ENCODE results near the gene SSX2IP. TPM values are rescaled to one million over a fixed set of nuclear protein-coding genes. Genes with fewer than 3 reads are reported as not detected.

The SSX2IP gene
- total and polyA plus RNA-seq, 8 donors, result 2.6 to 24.5 (median 10.2) TPM

- Histone ChIP-seq H3K4me3 (no peak overlapping the region), H3K36me3 (no peaks in the 10 kb centered on the region), H3K9me3 (peaks cover 0 to under 1% (median 0%) of the 10 kb centered on the region in 4 donors), H3K4me1 (peaks cover 6 to 20% (median 15%) of the 10 kb centered on the region in 4 donors), H3K27me3 (no peaks in the 10 kb centered on the region), H3K27ac (peak overlapping the region in 4 of 5 donors; percentile 29 to 67 (median 40))
- TF ChIP-seq EP300 (IDR thresholded peaks at IDR 0.05), result no peak
- TF ChIP-seq POLR2AphosphoS5 (IDR thresholded peaks at IDR 0.05), result peak in 1 of 3 donors; percentile 76
- peak in 1 of 2 donors; percentile 80 for DNase-seq
- WGBS, 5 donors, result 34 to 41% (median 39%) methylated on average over 9 of the region's 9 CpGs
- intact Hi-C loops (cut with DNase I; ENCODE audit: low total_unique reads), result no loop called here
Measured at GRCh38 chr1:84619383-84620102, 70.7 kb downstream of the SSX2IP start.

DNA sequence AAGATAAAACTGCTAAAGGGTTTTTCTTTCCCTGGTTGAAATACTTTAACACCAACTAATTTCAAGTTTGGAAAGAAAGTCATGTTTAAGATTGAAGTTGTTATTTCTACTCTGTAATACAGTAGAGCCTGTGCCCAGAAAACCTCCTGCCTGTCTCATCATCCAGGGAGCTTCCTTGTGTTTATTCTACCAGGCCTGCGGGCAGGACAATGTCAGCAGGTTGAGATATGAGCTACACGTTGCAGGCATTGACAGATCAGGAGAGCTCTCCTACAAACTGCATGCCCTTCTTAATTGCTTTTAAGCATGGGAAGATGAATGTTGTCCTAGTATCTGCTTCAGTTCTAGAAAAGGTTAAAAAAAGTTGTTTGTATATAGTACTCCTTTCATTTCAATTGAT, 72.9 kb downstream of the SSX2IP start:
- Histone ChIP-seq H3K9me3 (peaks cover 0 to 17% (median 5%) of the 10 kb centered on the region in 4 donors), H3K36me3 (no peaks in the 10 kb centered on the region), H3K27me3 (no peaks in the 10 kb centered on the region), H3K27ac (no peak overlapping the region), H3K4me3 (no peak overlapping the region), H3K4me1 (peaks cover 10 to 25% (median 16%) of the 10 kb centered on the region in 4 donors)
- WGBS, 5 donors, result 35 to 43% (median 38%) methylated on average over 2 of the region's 2 CpGs
- DNase-seq, result no peak
- TF ChIP-seq, protein P1, sequence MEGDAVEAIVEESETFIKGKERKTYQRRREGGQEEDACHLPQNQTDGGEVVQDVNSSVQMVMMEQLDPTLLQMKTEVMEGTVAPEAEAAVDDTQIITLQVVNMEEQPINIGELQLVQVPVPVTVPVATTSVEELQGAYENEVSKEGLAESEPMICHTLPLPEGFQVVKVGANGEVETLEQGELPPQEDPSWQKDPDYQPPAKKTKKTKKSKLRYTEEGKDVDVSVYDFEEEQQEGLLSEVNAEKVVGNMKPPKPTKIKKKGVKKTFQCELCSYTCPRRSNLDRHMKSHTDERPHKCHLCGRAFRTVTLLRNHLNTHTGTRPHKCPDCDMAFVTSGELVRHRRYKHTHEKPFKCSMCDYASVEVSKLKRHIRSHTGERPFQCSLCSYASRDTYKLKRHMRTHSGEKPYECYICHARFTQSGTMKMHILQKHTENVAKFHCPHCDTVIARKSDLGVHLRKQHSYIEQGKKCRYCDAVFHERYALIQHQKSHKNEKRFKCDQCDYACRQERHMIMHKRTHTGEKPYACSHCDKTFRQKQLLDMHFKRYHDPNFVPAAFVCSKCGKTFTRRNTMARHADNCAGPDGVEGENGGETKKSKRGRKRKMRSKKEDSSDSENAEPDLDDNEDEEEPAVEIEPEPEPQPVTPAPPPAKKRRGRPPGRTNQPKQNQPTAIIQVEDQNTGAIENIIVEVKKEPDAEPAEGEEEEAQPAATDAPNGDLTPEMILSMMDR (IDR thresholded peaks at IDR 0.05), result no peak
- no peak for TF ChIP-seq POLR2AphosphoS5 (IDR thresholded peaks at IDR 0.05)
- TF ChIP-seq EP300 (IDR thresholded peaks at IDR 0.05), result no peak
- TF ChIP-seq POLR2A (IDR thresholded peaks at IDR 0.05), result no peak
- intact Hi-C loops (cut with DNase I; ENCODE audit: low total_unique reads), result no loop called here

DNA sequence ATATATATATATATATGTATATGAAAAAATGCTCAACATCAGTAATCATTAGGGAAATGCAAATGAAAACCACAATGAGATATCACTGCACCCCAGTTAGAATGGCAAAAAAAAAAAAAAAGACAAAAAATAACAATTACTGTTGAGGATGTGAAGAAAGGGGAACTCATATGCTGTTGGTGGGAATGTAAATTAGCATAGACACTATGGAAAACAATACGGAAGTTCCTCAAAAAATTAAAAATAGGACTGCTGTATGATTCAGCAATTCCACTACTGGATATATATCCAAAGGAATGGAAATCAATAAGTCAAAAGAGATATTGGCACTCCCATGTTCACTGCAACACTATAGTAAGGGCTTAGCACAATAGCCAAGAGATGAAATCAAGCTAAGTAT, 74.5 kb downstream of the SSX2IP start:
- no peak for TF ChIP-seq POLR2AphosphoS5 (IDR thresholded peaks at IDR 0.05)
- TF ChIP-seq, protein P1 (IDR thresholded peaks at IDR 0.05), result no peak
- TF ChIP-seq EP300 (IDR thresholded peaks at IDR 0.05), result no peak
- TF ChIP-seq POLR2A (IDR thresholded peaks at IDR 0.05), result no peak
- intact Hi-C loops (cut with DNase I; ENCODE audit: low total_unique reads), result no loop called here
- Histone ChIP-seq H3K9me3 (peaks cover 0 to 17% (median 5%) of the 10 kb centered on the region in 4 donors), H3K4me3 (no peak overlapping the region), H3K4me1 (peaks cover 10 to 32% (median 16%) of the 10 kb centered on the region in 4 donors), H3K36me3 (no peaks in the 10 kb centered on the region), H3K27me3 (no peaks in the 10 kb centered on the region), H3K27ac (no peak overlapping the region)
- 78 to 96% (median 89%) methylated on average over 1 of the region's 1 CpG for WGBS, 5 donors
- no peak for DNase-seq

- TF ChIP-seq POLR2AphosphoS5 (IDR thresholded peaks at IDR 0.05) (no peak), POLR2A (IDR thresholded peaks at IDR 0.05) (no peak), EP300 (IDR thresholded peaks at IDR 0.05) (no peak)
- TF ChIP-seq, protein P1 (IDR thresholded peaks at IDR 0.05), result no peak
- 92 to 97% (median 96%) methylated on average over 2 of the region's 2 CpGs for WGBS, 5 donors
- no peaks in the 10 kb centered on the region for H3K27me3 ChIP-seq
- peaks cover 0 to 17% (median 5%) of the 10 kb centered on the region in 4 donors for H3K9me3 ChIP-seq
- no peak for DNase-seq
- H3K4me1 ChIP-seq, result peaks cover 0 to 15% (median 3%) of the 10 kb centered on the region in 4 donors
- no peaks in the 10 kb centered on the region for H3K36me3 ChIP-seq
- no peak overlapping the region for H3K27ac ChIP-seq
- H3K4me3 ChIP-seq, result no peak overlapping the region
- intact Hi-C loops (cut with DNase I; ENCODE audit: low total_unique reads), result no loop called here
Measured at GRCh38 chr1:84613887-84614286, 76.4 kb downstream of the SSX2IP start.

GRCh38 chr1:84613026-84613425, 77.2 kb downstream of the SSX2IP start:
- Histone ChIP-seq H3K4me1 (peaks cover 0 to 12% (median 3%) of the 10 kb centered on the region in 4 donors), H3K9me3 (peaks cover 0 to 17% (median 5%) of the 10 kb centered on the region in 4 donors), H3K27ac (no peak overlapping the region), H3K4me3 (no peak overlapping the region), H3K27me3 (no peaks in the 10 kb centered on the region), H3K36me3 (no peaks in the 10 kb centered on the region)
- TF ChIP-seq, protein P1 (IDR thresholded peaks at IDR 0.05), result no peak
- TF ChIP-seq POLR2A (IDR thresholded peaks at IDR 0.05) (no peak), POLR2AphosphoS5 (IDR thresholded peaks at IDR 0.05) (no peak), EP300 (IDR thresholded peaks at IDR 0.05) (no peak)
- no peak for DNase-seq
- 56 to 77% (median 63%) methylated on average over 2 of the region's 2 CpGs for WGBS, 5 donors
- intact Hi-C loops (cut with DNase I; ENCODE audit: low total_unique reads), result no loop called here

Measured in stomach (tissue), 9 donors.